ENCODE data around the gene PIK3AP1. TPM values are rescaled to one million over a fixed set of nuclear protein-coding genes. Genes with fewer than 3 reads are reported as not detected.

PIK3AP1 gene
- total RNA-seq, 1 experiment from 2014 or later, result 7.1 TPM

DNA sequence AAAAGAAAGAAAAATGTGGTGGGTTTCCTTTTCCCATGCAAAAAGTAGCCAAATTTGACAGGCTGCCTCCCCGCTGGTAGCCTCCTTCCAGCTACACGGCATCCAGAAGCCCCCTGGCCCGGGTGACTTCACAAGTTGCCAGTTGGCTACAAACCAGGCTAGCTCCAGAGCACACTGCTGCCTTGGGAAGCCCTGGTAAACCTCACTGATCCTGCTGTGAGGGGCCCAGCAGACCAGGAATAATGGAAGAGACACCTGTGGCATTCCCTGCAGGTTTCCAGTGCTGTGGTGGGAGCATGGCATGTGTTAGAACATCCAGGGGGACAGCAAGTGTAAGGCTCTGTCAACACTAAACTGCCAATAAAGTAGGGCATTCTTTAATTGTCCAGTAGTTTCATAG, 77.8 kb downstream of the PIK3AP1 start:
- ATAC-seq, result no peak; the same call in 1 of the 2 replicates
- no peak overlapping the region for H3K27ac ChIP-seq (ENCODE audit: low read depth, low read length)
- RAD21 ChIA-PET (ENCODE audit: low non-redundant PET in 1 of 2, low total read pairs in 2 of 2, uncharacterized antibody in 2 of 2, unreplicated experiment in 2 of 2), result interaction anchor here in 1 of 2 experiments (1.0 kb wide), 1 partner anchor 102 kb away, joined by 5 read pairs; no protein-coding TSS in a partner anchor

More for the DNA sequence above, 77.8 kb downstream of the PIK3AP1 start:
- H3K4me2 ChIP-seq (ENCODE audit: low read length), result no peak overlapping the region
- no peaks in the 10 kb centered on the region for H3K79me2 ChIP-seq (ENCODE audit: insufficient read depth, low read length)
- H3K4me1 ChIP-seq (ENCODE audit: control insufficient read depth in 1 of 2, insufficient read depth in 2 of 2, low read length in 2 of 2), result peaks cover 3 to 22% of the 10 kb centered on the region in 2 experiments; a peak in 3 of 4 replicates
- H3K9me2 ChIP-seq (ENCODE audit: insufficient read depth), result no peaks in the 10 kb centered on the region
- no peaks in the 10 kb centered on the region for H3K36me3 ChIP-seq (ENCODE audit: control insufficient read depth in 1 of 2, insufficient read depth in 2 of 2, low read length in 2 of 2)
- ChIA-PET POLR2A (no interaction called here), CTCF (interaction anchor here (1.4 to 4.2 kb wide), 4 partner anchors 75 to 430 kb away, joined by 4 to 40 read pairs (median 4); no protein-coding TSS in a partner anchor)
- no TSS peak for BruUV-seq (replicated peaks)
- no peak overlapping the region for H3K4me3 ChIP-seq (replicated peaks in 1 of 2; ENCODE audit: low read depth in 1 of 2, low read length in 2 of 2)
- no peaks in the 10 kb centered on the region for H4K20me1 ChIP-seq (ENCODE audit: insufficient read depth)
- no peak overlapping the region for H2AFZ ChIP-seq (ENCODE audit: low read depth, low read length, poor library complexity, severe bottlenecking)
- no peak overlapping the region for H3K9ac ChIP-seq (ENCODE audit: low read length)
- H3K27me3 ChIP-seq (ENCODE audit: insufficient read depth, low read length), result no peaks in the 10 kb centered on the region
- no peak for DNase-seq (ENCODE audit: low read depth, low spot score)
- TF ChIP-seq, protein P1, sequence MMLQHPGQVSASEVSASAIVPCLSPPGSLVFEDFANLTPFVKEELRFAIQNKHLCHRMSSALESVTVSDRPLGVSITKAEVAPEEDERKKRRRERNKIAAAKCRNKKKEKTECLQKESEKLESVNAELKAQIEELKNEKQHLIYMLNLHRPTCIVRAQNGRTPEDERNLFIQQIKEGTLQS (IDR thresholded peaks at IDR 0.05), result no peak
- TF ChIP-seq, protein P2, sequence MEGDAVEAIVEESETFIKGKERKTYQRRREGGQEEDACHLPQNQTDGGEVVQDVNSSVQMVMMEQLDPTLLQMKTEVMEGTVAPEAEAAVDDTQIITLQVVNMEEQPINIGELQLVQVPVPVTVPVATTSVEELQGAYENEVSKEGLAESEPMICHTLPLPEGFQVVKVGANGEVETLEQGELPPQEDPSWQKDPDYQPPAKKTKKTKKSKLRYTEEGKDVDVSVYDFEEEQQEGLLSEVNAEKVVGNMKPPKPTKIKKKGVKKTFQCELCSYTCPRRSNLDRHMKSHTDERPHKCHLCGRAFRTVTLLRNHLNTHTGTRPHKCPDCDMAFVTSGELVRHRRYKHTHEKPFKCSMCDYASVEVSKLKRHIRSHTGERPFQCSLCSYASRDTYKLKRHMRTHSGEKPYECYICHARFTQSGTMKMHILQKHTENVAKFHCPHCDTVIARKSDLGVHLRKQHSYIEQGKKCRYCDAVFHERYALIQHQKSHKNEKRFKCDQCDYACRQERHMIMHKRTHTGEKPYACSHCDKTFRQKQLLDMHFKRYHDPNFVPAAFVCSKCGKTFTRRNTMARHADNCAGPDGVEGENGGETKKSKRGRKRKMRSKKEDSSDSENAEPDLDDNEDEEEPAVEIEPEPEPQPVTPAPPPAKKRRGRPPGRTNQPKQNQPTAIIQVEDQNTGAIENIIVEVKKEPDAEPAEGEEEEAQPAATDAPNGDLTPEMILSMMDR (IDR thresholded peaks at IDR 0.05 in 2 of 3, conservative IDR thresholded peaks at IDR 0.05 in 1 of 3; ENCODE audit: borderline replicate concordance in 1 of 3, insufficient read depth in 1 of 3, low read depth in 2 of 3, low read length in 2 of 3), result no peak
- TF ChIP-seq ZFX (IDR thresholded peaks at IDR 0.05), result no peak
- TF ChIP-seq SP1 (IDR thresholded peaks at IDR 0.05; ENCODE audit: low read depth), result no peak
- TF ChIP-seq ZNF274 (IDR thresholded peaks at IDR 0.05; ENCODE audit: low read depth, low read length), result no peak
- no peak for TF ChIP-seq TCF7L2 (IDR thresholded peaks at IDR 0.05; ENCODE audit: borderline replicate concordance, extremely low read depth, insufficient read depth, insufficient read length)
- no peaks in the 10 kb centered on the region for H3K9me3 ChIP-seq (ENCODE audit: control insufficient read depth in 1 of 2, insufficient read depth in 1 of 2, low read depth in 1 of 2, low read length in 2 of 2)
- intact Hi-C loops (cut with micrococcal nuclease), result loop anchor here (5.0 to 10.0 kb wide), 2 partner anchors 268 to 385 kb away; no protein-coding TSS in a partner anchor

All from HCT116 (cell line).